AML-193 (cell line): ENCODE measurements around the gene ELFN1.

Experiments used
- DNase-seq, 2 experiments: peaks; one replicate each; lab custom pipeline; 2025; lab: John Stamatoyannopoulos, UW

Gene ELFN1

DNA sequence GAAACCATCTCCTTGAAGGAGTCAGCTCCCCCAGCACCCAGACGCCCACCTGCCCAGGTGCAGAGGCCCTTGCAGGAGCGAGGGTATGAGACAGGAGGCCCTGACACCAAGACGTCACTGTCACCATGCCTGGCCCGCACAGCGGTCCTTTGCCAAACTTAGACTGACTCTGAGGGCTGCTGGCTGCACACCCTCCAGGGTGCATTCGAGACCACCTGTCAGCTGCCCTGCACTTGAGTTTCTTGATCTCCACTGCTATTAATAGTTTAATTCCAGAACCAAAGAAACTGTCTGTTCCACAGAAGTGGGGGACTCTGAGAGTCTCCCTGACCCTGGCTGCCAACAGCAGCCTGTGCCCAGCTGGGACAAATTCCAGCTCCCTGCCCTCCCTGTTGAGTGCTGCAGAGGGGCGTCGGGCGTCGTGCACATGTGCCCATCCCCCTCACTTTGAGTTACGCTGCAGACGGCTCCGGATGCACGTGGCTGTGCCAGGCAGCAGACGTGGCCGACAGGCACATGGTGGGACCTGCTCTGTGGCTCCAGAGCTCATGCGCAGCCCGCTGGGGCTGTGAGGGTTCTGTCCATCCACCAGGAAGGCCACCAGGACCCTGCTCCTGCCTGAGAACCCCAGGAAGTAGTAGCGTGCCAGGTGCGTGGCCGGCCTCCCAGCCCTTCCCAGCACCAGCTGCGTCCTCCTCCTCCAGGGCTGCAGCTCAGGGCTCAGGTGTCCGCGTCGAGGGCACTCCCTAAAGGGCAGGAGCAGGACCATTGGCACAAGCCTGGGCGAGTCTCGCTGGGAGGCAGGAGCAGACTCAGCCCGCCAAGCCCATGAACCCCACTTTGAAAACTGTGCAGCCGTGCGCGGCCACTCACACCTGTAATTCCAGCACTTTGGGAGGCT is 24.8 kb downstream of the ELFN1 start:
- no peak for DNase-seq

DNA sequence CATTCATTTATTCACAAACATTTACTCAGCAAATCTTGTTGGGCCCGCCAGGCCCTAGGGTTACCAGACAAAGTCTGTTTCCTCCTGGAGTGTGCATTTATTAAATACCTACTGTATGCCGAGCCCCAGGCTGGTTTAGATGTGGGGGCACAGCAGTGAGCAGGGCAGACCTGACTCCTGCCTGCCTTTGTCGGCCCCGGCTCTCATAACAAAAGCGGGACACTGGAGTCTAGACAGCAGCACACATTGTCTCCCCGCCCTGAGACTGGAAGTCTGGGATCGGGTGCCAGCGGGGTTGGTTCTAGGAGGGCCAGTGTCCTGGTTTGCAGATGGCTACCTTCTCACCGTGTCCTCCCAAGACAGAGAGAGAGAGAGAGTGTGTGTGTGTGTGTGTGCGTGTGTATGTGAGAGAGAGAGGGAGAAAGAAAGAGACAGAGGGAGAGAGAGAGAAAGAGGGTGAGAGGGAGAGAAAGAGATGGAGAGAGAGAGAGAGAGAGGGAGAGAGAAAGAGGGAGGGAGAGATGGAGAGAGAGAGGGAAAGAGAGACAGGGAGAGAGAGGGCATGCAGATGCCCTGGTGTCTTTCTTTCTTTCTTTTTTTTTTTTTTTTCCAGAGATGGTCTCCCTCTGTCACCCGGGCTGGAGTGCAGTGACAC is 25.9 kb downstream of the ELFN1 start:
- DNase-seq = no peak

DNA sequence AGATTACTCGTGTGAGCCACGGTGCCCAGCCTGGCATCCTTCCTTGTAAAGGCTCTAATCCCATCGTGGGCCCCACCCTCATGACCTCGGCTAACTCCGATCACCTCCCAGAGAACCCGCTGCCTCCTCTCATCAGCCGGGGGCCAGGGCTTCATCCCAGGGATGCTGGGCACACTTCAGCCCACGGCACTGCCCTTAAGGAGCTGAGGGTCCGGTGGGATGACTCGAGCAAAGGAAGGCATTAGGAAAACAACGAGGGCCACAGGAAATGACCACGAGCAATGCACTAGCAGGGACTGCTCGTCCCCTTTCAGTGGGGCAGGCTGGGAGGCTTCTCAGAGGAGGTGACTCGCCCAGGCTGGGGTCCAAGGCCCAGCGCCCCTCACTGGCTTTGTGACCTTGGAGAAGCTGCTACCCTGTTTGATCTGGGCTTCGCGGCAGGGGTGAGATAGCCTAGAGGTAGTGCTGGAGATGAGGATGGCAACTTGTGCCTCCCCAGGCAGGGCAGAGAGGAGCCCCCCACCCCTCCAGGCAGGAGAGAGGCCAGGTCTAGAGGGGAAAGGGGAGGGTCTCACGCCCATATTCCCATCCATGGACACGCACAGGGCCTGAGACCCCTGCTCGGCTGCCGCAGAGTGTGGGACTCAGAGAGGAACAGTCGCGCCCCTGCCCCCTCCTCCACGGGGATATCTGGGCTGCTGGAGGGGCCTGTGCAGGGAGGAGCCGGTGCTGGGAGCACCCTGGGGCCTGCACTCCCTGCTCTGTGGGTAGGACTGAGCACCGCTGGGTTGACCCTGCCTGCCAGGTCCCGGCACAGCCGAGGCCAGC is 26.8 kb downstream of the ELFN1 start:
- DNase-seq = no peak

DNA sequence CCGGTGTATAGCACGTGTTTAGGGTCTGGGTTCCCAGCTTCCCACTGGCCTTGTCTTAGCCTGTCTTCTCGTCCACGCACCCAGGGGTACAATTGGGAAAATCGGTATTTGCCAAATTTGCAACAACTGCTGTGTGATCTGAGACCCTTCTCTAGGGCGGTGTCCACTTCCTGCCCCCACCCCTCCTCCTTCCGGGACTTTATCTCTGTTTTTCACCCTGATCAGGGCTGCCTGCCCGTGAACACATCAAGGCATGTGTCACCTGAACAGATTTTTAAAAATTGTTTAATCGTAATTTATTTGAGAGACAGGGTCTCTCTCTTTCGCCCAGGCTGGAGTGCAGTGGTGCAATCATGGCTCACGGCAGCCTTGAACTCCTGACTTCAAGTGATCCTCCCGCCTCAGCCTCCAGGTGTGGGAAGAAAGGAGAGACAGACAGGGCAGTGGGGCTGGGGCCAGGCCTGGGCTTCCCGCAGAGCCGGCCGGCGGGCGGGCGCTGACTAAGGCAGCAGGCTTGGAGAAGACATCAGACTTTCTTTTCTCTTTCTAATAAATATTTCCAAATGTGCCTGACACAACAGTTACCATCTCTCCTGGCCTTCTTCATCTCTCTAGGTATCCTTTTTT is 27.5 kb downstream of the ELFN1 start:
- DNase-seq = no peak

DNA sequence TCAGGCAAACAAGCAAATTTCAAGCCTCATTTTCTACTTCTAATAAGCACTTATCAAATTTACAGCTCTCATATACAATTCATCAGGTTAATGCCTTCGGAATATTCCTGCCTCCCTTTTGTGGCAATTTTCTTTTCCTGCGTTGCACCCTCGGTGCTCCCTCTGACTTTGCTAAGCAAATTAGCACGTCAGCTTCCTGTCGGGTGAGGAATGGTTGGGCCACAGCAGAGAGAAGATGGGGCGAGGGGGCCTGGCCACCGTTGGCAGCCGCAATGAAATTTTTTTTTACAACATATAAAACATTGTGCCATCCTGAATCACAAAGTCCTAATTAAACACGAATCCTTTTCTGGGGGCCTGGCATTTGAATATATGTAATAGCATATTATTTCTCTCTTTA is 28.1 kb downstream of the ELFN1 start:
- DNase-seq = no peak

DNA sequence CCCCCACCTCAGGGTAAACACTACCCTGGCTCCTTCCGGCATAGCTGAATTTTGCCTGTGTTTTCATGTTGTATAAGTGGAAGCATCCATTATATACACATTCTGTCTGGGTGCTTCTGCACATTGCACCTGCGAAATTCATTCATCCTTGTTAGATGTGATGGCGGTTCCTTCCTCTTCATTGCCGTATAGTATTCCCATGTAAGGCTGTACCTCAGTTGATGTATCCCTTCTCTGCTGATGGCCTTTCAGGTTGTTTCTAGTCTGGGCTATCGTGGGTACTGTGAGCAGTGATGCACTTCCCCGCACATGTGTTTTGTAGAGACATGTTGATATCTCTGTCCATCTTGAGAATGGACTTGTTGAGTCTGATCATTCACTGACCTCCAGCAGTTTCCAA is 28.9 kb downstream of the ELFN1 start:
- no peak for DNase-seq

DNA sequence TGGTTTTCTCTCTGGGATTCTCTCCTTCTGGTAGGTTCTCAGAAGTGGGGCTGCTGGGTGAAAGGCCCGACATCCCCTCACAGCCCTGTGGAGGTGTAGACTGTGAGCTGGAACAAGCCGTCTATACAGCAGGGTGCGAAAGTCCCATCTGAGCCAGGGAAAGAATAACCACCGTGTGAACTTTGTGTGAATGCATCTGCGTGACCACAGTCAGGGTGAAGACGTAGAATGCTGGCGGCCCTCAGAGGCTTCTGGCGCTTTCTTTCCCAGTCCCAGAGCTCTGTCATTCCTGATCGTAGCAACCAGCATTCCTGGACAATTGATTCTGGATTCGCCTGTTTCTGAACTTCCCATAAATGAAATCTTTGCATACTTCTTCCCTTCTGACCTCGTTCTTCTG is 30.0 kb downstream of the ELFN1 start:
- no peak for DNase-seq

DNA sequence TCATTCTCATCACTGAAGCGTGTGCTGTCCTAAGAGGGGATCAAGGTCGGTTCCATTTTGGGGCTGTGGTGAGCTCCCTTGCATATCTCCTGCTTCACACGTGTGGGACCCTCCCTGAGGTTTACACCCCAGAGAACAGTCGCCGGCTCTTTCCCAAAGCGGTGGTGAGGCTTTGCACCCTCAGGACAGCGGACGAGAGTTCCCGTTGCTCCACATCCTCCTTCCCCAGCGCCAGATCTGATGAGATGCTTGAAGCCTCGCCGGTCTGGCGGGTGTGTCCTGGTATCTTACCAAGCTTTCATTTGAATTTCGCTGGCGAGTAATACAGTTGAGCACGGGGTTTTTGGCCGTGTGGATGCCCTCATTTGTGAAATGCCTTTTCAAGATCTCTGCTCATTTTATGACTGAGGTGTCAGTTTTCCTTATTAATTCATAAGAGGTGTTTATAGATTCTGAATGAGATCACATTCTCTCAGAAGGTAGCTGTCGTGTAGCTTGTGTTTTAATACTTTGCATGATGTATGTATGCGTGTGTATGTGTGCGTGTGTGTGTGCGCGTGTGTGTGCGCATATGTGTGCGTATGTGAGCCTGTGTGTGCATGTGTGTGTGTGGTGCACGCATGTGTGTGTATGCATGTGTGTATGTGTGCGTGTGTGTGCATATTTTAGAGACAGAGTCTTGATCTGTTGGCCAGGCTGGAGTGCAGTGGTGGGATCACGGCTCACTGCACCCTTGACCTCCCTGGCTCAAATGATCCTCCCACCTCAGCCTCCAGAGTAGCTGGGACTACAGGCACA is 30.7 kb downstream of the ELFN1 start:
- no peak for DNase-seq

DNA sequence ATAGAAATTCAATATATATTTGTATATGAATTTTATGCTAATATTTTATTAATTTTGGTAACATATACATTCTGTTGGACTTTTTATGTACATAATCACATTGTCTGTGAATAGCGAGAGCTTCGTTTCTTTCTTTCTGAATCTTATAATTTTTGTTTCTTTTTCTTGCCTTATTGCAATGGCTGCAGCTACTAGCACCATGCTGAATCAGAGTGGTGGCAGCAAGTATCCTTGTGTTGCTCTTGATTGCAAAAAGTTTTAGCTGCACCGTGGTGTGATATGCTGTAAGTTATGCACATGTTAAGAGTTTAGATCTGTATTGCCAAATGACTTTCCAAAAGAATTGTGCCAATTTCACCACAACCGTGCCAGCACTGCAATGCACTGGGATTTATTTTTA is 32.6 kb downstream of the ELFN1 start:
- DNase-seq = no peak

DNA sequence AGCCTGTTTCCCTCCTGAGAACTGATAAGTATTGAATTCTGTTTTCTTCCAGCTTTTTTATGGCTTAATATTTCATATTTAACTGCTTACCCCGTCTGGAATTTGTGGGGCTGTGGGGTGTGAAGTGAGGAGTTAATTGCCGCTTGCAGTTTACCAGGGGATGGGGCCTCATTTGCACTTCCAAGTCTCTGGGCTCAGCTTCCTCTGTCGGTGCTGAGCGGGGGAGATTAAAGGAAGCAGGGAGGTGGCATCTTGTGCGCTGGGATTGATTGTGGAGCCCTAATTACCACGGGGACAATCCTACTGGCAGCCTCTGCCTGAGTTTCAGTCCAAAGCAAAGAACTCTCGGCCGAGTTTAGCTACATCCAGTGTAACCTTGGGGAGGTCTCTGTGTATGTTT is 33.4 kb downstream of the ELFN1 start:
- no peak for DNase-seq

DNA sequence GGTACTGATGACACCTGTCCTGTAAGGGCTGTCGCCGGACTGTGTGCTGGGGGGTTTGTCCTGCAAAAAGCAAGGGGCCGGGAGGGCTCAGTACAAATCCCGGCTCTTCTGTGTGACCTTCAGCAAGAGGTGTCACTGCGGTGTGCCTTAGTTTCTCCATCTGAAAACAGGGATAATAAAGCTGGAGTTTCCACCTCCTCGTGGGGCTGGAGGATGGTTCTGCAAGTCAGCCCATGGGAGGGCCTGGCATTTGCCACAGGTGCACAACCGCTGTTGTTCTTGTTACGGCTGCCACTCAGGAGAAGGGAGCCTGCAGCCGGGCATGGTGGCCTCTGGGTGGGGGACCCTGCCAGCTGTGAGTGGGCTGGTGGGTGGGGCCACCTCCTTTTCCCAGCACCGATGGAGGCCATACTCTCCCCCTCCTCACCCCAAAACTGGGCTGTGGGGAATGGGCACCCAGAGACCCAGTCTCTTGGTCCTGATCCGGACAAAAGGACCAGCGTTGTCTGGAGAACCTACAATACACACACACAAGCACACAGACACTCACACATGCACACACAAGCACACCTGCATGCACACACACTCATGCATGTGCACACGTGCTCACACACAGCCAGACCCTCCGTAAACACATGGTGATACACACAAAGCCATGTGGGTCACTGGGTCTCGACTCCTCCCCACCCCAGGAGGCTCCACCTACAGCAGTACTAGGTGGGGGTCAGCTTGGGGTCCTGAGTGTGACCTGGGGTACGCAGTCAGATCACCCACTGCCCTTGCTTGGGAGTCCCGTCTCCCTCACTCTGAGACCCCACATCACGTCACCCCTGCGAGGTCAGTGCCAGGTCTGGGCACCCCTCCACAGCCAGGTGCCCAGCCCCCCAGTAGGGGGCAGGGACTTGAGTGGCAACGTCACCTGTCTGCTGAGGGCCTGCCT is 34.1 kb downstream of the ELFN1 start:
- no peak for DNase-seq

DNA sequence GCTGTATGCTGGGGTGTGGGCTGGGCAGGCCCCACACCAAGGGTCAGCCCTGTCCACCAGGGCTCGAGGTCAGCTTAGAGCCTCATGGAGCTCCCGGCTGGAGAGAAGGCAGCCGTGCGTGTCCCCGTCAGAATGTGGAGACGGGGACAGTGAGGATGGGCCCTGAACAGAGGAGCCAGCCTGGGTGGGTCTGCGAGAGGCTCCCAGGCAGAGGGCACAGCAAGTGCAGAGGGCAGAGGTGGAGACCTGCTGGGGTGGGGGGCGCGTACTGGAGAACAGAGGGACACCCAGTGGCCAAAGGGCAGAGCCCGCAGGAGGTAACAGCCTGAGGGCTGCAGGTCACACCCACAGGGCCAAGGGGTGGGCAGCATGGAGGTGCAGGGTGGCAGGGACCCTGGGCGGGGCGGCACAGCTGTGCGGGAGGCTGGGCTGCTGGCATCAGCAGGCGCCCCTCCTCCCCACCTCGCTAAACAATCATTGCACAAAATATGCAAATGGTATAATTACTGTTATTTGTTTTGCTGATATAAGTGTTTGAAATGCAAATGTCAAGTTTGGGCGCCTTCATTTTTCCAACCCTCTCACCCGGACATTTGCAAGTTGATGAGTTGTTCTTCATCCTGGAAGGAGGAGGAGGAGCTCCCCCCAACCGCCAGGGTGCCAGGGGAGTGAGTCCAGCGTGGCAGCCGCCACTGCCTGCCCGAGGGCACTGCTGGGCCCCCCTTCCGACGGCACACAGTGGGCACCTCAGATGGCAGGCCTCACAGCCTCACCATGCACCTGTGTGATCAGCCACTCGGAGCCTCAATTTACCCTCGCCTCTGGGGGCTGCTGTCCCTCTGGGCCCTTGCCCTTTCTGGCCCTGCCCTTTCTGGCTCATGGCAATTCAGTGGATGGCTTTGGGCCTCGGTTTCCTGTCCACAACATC is 35.0 kb downstream of the ELFN1 start:
- no peak for DNase-seq

DNA sequence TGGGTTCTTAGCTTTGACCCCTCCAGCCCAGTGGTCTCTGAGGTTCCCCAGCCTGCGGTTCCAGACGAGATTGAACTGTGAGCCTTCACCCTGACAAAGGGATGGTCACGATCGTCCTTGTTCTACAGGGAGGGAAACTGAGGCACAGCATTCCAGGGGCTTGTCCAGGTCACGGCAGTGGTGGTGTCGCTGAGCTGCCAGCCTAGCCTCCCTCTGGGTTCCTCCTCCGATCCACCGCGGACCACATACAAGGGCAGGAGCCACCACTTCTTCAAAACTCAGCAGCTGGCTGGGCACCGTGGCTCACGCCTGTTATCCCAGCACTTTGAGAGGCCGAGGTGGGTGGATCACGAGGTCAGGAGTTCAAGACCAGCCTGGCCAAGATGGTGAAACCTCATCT is 35.8 kb downstream of the ELFN1 start:
- DNase-seq = no peak

DNA sequence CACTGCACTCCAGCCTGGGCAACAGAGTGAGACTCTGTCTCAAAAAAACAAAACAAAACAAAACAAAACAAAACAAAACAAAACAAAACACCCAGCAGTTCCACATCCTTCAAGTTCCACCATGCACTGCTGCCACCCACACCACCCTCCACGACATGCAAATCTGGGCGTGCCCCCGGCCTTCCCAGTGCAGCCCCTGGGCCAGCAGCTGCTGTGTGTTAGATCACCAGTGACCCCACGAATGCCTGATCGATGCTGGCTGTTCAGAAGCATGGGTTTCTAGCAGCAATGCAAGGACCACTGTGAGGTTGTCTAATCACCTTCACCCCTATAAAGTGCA is 36.3 kb downstream of the ELFN1 start:
- no peak for DNase-seq

DNA sequence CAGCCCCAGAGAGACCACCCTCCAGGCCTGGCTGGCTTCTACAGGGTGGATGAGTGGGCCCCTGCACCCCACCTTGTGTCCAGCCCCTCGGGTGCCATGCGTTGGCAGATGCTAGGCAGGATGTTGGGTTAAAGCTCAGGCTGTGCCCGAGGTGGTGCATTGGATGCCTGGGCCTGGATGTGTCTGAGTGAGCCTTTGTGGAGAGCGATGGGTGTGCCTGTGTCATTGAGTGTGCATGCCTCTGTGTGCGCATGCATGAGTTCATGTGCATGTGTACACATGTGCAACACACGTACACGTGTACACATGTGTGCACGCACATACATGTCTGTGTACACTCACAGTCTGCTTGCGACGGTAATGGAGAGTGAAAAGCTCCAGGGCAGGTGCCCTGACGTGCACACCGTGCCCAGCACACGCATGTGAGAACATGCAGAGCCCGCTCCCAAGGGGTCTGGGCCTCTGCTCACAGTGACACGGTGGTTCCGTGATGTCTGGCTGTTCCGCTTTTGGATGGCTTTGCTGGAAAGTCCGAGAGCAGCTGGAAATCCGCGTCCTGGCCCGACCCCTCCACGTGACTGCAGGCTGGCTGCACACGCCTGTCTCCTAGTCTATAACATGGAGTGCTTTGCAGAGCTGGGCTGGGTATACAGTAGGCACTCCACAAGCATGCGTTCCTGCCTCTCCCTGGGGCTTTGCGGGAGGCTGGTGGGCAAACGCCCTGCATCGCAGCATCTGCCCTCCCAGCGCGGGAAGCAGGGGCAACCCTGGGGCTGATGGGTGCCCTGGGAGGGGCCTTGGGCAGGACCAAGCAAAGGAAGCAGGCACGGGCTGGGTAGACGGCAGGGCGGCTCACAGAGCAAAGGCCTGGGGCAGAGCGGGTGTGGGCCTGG is 36.9 kb downstream of the ELFN1 start:
- no peak for DNase-seq

DNA sequence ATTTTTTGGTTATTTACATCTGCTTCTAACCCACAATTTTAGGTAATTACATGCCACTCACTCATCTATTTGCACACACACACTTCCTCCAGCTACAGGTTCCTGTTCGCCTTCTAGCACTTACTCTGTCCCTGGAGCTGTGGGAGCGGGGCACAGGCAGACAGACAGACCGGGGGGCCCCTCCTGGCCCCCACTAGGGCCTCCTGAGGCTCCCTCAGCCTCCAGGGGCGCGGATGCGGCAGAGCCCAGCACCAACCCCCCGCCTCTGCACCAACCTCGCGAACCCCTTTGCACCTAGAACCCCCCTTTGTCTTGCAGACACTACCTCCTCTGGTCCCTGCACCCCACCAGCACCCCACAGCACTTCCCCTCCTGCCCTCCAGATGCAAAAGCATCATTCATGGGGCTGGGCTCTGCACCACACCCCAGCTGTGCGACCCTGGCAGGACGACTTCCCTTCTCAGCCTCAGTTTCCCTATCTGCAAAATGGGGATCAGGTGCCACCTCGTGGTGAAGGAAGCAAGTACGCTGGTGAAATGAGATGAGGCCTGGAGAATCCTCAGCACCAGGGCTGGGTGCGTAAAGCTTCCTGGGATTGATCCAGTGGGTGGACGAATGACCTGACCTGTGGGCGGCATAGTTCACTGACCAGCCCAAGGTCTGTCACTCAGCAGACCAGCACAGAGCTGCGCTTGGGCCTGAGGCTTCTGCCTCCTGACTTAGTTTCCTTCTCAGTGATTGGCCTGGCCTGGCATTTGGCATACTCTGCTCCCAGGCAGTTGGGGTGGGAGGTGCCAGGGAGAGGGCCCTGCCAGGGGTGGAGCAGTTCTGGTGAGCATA is 37.9 kb downstream of the ELFN1 start:
- DNase-seq = no peak

DNA sequence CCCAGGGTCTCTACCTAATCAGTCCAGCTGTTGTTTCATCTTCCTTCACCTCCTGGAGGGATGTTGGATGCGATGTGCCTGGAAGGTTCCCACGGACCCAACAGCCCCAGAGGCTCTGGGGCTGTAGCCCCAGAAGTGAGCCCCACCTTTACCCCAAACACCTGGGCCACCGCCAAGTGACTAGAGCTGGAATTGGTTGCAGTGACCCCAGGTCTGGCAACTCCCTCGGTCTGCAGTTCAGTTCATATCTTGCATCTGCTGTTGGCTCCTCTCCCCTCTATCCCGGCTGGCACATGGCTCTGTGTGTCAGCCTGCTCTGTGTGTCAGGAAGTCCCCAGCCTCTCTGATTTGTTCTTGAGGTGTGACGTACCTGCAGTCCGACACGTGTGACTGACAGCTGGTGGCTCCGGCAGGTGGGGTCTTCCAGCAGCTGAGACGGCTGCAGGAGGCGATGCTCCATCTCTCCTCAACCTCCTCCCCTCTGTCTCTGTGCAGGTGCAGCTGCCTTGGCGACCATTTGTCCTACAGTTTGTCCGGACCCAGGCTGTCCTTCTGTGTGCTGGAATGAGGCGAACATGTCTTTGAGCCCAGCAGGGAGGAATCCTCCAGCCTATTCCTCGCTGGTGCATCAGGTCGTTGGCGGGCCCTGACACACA is 38.6 kb downstream of the ELFN1 start:
- DNase-seq = no peak
